Measurements from ENCODE around the gene SETD1B.

DNA sequence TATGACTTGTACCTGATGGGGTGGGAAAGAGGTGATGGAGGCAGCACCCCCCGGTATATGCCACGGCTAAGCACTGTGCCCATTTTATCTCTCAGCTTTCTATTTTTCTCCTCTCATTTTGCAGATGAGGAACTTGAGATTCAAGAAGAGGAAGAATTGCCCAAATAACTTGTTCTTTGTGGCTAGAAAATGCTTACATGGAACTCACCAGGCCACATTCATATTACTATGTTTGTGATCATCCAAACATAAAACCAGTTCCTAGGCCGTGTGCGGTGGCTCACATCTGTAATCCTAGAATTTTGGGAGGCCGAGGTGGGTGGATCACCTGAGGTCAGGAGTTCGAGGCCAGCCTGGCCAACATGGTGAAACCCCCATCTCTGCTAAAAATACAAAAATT lies 70.3 kb downstream of the SETD1B start:
- TF ChIP-seq EZH2 (IDR thresholded peaks at IDR 0.05; ENCODE audit: insufficient read depth, poor library complexity, severe bottlenecking) = no peak
- no peak for TF ChIP-seq EZH2phosphoT487 (IDR thresholded peaks at IDR 0.05; ENCODE audit: insufficient read depth, low read depth)

All from GM23248 (cell line).